CD4-positive, alpha-beta T cell treated with Interleukin-12 subunit alpha and Interleukin-12 subunit beta, for 1 hour (primary cell): Measurements from ENCODE around the gene PKD1L1.
A peak's percentile ranks its signal among the peaks of the same experiment; 100 is the strongest.

Experiments used
- DNase-seq: peaks from one replicate; pipeline ENCODE4 v3.0.0-alpha.2; 2020

Gene PKD1L1

DNA sequence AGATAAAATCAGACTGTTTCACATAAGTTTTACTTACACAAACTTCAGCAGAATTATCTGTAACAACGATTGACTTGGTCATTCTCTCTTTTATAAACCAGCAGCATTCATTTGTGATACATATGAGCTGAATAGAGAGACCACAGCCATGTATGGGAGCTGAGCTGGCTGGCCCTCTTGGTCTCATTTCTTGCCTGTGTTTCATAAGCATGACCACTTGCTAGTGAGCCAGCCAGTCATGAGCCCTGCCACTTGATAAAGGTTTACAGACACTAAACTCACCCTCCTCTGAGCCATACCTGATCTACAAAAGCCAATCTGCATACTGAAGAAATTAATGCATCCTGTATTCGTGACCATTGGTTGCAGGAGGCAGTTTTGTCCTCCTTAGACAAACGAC lies 82.1 kb downstream of the PKD1L1 start:
- no peak for DNase-seq

DNA sequence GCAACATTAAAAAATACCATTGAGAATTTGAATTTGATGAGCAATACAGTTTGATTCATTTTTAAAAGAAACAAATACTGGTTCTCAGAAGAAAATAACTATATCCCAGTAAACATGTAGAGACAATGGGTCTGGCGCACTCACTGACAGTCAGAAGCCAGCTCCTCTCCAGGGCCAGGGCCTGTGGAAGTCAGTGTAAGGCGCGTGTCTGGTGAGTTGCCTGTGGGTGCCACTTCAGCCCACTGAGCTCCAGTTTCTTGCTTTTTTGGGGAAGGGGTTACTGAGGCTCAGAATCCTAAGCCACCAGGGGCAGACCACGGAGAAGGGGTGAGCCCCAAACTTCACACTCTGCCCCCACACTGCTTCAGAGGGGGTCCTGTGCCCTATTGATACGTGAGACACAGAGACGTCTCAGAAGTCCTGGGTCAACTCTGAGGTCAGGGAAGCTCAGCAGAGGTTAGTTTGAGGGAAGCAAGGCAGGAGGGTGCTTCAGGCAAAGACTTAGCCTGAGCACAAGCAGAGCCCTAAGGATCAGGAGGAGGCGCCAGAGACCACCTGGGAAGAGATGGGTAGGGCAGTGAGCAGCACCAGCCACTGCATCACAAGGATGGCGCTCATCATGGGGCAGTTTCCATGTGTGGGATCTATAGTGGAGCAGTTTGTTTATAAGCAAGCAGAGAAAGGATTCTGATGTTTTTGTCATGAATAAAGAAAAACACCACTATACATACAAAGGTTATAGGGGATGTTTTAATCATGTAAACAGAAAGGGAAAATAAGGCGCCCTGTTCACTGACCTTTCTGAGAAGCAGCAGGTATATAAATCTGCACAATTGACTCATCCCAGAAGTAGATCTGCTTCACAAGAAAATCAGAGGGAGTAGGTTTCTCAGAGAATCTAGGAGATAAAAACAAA lies 95.7 kb downstream of the PKD1L1 start:
- DNase-seq, result no peak

DNA sequence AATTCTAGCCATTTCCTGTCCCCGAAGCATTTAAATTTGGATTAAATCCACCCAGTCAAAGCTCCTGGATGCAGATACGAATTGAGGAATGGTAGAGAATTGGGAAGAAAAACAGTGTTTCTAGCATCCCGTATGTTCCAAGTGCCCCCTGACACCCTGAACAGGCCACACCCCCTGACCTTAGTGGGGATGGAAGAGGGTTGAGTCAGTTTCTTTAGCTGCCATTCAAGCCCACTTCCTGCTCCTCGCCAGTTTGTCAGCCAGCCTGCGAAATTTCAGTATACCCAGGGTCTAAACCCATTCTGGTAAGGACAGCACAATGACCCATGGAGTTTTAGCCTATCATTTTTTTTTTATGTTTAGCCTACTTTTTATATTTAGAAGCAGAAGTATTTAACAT lies 101.1 kb downstream of the PKD1L1 start:
- DNase-seq, result no peak

DNA sequence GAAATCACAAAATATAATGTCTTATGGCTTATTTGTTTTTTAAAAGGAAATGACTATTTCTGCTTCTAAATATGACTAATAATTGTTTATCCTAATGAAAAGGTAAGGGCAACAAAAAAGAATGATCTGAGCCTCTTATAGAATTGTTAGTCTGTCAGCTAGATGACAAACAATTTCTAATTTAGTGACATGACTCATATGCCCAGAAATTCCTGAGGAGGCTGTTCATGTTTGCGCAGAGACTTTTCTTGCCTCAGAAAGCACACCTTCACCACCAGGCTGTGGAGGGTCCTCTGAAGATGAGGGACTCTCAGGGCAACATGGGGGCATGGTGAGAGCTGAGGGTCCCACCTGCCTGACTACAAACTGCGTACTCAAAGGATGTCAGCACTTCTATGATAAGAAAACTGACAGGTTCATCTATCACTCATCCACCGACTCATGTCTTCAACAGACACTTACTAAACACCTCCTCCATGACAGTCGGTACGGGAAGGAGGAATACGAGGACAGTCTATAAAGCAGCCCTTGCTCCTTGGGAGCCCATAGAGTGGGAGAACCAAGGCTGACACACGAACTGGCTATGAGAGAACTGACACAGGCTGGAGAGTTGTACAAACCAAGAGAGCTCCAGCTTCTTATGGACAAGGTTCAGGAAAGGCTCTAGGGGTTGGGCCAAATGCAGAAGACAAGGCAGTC lies 102.0 kb downstream of the PKD1L1 start:
- no peak for DNase-seq

DNA sequence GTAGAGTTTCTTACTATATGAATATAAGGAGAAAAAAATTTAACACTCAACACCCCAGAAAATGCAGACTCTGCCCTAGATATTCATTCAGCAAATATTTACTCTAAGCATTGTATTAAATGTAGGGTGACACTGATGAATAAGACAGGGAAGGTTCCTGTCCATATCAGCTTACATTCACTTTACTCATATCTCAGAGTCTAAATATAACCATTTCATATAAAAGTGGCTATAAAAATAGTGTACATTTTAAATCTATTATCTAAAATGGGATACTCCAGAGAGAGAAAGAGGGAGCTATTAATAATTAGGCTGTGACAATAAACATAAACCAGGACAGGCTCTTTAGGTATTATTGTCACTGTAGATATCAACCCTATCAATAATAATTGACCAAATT lies 104.0 kb downstream of the PKD1L1 start:
- DNase-seq, result no peak

DNA sequence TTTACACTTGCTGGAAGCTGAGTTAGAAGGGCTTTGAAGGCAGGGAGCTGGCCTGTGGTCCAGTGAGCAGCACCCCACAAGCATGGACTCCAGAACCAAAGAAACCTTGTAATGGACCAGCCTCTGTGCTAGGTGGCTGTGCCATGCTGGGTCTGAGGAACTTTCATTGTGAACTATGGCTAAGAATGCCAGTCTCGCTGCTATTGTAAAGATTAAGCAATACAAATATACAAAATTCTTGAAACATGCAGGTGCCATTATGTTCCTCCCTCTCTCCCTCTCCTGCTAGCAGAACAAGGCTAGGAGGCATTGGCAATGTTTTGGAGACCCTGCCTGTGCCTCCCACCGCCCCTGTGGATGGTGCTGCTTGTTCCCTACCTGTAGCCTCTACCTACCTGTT lies 105.0 kb downstream of the PKD1L1 start:
- no peak for DNase-seq

DNA sequence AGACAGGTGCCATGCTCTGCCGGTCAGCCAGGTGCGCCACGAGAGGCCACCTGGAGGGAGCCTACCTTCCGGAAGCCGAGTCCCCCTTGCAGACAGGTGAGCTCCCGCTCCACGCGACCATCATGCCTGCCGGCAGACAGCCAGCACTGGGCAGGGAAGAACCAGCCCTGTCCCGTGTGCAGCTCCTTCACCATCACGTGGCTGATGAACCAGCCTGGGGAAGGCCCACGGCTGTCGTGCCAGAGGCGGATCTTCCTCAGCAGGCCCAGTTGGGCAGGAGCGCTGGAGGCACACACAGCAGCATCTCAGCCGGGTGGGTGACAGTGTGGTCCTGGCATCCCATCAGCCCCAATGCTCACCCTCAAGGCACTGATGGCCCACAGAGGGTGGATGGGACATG lies 108.9 kb downstream of the PKD1L1 start:
- DNase-seq, result no peak

DNA sequence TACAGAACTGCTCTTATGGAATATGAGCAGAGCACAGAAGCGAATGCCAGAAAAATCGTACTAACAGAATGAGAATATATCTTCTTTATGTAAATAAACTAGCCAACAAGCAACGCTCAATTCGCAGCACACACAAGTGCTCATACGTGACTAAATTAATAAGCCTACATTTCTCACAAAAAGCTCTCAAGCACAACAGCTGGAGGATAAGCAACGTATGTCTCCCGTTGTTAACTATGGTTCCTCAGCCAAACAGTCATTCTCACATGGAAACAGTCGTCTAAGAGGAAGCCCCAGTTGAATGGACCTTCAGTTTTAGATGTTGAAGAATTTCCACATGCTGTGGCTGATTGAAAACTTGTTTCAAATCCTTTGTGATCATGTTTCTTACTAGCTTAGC lies 110.4 kb downstream of the PKD1L1 start:
- no peak for DNase-seq

DNA sequence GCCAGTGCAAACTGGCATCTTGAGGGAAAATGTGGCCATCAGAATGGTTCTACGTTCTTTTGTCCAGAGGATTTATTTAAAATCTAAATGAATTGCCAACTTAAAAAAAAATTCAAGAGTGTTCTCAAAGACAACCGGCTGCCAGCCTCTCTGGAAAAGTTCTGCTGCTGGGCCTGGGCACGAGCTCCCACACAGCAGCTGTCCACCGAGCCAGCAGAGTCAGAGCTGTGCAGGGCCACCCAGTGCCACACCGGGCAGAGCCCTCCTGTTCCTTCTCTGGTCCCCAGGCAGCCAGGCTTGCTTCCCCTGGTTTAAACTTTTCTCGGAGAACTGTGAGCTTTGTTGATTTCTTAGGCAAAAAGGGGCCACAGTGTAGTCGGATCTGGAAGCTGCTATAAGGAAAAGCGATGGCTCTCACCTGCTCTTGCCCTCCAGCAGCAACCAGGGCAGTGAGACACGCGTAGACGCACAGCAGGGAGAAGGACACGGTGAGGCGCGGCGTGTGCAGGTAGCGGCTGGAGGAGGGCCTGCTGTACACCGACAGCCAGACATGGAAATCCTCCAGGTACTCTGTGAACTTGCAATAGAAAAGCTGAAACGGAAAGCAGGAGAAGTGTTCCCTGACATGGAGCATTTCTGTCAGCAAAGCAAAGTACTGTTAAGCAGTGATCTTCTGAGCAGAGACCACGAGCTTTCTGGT lies 111.6 kb downstream of the PKD1L1 start:
- DNase-seq, result no peak

DNA sequence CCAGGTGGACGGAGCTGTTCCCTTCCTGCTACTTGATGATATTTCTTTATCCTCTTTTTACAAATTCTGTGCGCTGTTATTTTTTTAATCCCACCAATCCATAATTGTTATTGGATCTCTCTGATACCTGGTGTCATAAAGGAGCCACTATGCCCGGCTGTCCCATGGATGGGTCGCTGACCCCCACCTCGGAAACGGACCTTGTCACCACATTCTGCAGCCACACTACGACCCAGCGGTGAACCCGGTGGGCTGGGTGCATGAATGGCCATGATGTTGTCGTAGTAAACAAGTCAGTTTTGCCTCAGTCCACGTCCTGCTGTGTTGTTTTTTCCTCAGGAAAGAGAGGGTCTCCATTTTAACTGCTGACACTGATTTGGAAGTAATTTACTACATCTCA lies 112.2 kb downstream of the PKD1L1 start:
- no peak for DNase-seq

DNA sequence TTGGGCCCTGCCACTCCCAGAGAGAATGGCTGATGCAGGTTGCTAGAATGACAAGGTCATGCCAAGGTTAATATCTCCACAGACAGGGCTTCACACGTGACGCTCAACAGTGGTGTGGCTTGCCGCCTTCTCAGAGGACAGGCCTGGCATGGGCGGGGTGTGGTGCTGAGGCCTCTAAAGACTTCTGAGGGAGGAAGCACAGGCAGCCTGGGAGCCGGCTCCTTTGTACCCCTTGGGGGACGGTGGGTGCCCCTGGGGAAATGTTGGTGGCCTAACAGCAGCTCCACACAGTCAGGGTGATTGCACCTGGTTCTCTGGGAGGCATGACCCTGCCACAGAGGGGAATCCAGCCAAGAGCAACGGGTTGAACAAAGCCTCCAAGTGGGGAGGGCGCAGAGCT lies 115.1 kb downstream of the PKD1L1 start:
- DNase-seq, result no peak

DNA sequence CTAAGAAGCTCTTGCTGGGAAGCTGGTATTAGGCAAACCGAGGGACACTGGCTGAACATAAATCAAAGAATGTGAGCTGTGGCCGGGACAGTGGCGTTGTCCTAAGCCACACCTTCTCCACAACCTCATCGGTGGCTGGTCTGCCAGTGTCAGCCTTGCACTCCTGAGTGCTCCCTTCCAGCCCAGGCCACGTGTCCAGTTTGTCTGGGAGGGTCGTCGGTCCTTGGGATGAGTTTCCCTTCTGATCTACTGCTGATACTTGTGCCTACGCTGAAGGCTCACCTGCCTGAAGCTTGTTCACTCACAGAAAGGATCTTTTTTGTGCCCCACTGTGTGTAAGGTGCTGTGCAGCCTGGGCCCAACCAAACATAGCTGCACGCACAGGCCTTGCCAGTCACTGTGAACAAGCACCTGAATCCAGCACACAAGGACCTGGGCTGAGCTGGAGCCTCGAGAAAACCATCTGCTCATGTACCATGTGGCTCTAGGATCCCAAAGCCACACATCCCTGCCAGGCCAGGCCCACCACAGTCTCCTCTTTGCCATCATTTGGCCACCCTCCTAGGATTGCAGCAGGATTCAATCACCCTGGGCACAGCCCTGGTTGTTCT lies 116.1 kb downstream of the PKD1L1 start:
- DNase-seq, result no peak

DNA sequence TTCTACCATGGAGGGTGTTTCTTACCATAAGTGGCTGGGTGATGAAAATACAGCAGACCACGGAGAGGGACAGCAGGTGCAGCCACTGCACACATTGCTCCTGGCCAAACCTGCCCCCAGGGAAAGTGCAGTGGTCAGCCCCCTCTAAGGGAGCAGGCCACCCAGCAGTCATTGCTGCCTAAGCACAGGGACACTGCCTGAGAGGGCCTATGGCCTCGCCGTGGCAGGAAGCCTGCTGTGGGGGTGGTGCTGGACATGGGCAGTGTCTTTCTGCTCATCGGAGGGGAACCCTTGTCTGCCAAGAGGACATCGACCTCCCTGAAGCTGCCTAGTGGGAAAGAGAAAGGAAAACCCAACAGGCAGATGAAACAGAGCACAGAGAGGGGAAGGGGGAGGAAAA lies 118.3 kb downstream of the PKD1L1 start:
- no peak for DNase-seq

DNA sequence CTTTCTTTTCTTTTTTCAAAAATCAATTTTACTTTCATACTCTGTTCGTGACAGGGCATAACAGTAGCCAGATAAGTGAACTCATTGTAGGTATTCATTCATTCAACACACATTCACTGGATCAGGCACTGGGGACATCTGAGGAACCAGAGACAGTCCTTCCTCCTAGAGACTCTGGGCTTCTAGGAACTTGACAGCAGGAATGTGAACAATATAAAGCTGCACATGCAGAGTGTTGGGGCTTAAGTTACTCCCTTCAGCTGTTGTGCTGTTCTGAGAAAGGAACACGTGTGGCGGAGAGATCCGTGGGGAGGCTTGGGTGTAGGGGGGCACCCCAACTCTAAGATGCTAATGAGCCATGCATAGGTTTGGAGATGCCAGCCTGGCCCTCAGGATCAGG lies 120.4 kb downstream of the PKD1L1 start:
- no peak for DNase-seq

DNA sequence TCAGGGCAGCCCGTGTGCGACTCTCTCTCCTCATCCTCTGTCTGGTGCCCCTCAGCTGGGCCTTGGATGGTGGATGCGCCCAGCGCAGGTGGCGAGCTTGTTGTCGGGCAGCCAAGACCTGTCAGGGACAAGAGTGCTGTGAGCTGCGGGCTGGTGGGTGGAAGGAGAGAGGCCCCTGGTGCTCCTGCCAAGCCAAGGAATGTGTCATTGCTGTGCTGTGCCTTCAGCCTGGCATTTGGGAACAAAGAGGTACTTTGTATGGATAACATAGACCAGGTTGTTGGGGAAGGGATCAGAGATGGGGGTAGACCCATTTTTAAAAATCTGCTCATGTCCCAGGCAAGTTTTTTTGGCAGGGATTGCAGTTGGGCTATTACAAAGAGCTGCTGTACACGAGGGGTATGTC lies 120.9 kb downstream of the PKD1L1 start:
- DNase-seq, result no peak

DNA sequence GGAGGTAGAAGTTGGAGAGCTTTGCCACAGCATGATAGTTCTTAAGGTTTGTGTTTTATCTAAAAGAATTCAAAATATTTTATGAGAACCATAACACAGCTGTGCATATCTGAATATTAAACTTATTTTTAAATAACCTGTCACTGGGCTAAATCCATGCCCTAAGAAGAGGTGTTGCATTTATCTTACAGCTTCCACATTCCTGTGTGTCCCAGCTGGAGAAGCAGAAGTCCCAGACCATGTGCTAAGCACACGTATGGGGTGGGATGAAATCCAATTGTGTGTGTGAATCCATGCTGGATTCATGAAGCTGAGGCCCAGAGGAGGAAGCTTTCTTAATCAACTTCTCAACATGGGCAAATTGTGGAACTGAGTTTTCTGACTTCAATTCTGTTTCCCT lies 121.5 kb downstream of the PKD1L1 start:
- no peak for DNase-seq

DNA sequence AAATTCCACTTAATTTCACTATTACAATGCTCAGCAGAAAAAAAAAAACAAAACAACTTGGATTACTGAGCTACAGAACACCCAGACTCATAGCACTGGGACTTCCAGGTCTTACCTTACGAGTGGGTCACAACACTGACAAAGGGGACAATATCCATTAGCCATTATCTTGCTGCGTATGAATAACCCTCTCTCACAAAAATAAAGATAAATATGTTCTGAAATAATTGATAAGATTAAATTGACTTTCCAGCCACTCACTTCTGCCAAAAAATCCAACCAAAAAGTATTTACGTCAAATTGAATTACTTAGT lies 128.7 kb downstream of the PKD1L1 start:
- DNase-seq, result no peak

DNA sequence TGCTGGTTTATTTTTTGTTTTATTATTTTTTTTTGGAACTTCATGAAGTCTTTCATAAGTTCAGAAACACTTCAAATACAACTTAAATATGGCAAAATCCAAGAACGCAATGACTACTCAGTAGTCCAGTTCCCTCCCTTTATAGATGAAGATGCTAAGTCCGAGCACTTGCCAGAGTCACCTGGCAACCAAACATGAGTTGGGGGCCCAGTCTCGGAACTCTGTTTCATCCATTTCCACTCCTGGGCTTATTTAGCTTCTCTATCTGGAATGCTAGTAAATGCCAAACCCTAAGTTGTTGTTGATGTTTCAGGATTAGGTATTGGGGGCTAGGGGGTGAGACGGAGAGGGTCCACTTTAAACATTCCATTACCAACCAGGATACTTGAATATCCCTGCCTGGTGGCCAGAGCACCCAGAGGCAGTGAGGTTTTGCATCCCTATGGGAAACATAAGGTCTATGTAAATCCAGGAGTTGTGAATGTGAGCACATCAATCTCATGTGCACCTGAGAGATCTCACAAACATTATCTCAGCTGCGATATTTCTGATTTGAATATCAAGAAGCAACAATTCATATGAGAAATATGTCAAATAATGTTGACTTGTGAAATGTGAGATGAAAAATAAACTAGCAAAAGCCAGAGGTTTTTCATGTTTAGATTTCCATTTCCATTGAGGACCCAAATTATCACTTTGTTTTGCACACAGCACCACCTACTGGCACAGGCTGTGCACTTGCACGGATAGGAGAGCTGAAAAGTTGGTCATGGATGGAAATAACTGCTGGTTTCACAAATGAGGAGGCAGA lies 129.3 kb downstream of the PKD1L1 start:
- peak; percentile 17 for DNase-seq

DNA sequence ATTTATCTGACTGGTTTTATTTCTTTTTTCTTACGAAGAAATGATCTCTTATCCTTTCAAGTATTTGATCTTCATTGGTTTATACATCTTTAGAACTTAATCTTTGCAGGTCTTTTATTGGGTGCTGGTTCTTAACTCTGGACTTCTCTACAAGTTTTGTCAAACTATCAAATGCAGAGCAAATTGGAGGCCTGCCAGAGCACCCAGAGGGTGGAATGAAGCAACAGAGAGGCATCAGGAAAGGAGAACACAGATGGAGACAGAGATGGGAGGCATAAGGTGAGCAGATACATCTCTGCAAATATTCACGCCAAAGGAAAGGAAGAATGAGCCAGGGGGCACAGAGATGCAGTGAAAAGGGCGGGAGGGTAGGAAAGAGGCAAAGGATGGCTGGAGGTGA lies 130.3 kb downstream of the PKD1L1 start:
- DNase-seq, result no peak

DNA sequence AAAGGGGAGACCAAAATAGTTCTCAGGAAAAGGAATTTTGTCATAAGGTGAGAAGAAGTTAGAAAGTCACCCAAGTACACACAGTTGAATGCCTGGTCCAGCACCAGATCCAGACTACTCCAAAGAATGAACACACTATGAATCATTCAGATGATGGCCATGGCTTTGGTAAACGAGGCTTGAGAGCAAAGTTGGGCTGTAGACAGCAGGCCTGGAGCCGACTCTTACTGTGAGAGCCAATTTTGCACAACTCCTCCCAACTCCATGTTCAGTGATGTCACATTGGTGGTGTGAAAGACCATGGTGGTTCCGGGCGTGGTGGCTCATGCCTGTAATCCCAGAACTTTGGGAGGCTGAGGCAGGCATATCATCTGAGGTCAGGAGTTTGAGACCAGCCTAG lies 131.6 kb downstream of the PKD1L1 start:
- no peak for DNase-seq

DNA sequence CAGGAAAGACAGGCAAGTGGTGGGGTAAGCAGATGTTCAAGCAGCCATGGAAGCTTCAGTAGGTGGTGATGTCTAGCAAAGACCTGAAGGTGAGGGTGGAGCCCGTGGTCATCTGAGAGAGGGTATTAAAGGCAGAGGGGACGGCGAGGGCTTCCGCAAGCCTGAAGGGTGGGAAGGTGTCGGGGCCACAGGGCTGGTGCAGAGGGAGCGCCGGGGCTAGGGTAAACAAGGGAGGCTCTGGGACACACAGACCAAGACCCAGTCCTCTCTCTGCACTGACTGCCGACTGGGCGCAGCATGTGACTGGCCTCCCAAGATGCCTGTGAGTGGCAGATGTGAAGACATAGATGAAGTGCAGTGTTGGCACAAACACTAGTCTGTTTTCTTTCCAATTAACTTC lies 132.4 kb downstream of the PKD1L1 start:
- DNase-seq, result no peak

DNA sequence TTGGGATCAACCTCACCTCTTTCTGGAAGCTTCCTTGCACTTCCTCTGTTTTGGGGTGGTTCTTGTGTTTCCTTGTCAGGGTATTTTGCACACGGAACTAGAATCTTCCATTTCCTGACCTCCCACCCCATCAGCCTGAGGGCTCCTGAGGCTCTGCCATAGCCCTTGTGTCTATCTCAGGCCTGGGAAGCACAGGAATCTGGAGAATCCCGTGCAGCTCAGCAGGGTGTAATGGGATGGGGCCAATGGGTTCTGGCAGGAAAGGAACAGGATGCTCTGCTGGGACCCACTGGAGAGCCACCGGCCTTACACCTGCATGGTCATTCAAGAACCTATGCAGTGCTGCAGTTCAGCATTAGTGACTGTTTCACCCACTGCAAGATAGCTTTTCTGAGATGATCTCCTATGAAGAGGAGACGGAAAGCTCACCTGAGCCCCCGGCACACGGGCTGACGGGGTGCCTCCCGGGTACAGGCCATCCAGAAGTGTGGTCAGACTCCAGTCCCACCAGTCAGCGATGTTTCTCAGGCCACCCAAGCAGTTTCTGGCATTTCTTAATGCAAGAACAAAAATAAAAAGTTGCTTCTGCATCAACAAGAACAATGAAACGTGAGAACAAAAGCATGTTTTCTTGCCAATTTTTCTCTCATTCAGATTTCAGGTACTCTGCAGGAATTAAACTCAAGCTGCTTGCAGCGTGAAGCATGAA lies 133.2 kb downstream of the PKD1L1 start:
- DNase-seq, result no peak
